OCI-LY3 (cell line): ENCODE measurements around the gene ZNF605.

Experiments used
- H2AFZ ChIP-seq: fragments of 200-600, 300-600 bp; shearing (Covaris generic); 2 replicates; pipeline ENCODE4 v1.6.0; 2014; ENCODE audit warnings: antibody characterized with exemption, low read depth, low read length
- H3K27ac ChIP-seq: fragments of 200-600, 300-600 bp; sonication (generic); 2 replicates; pipeline ENCODE4 v1.5.1; 2014; ENCODE audit warnings: mild to moderate bottlenecking, low read length, moderate library complexity, mixed read lengths
- H3K27me3 ChIP-seq: fragments of 200-600, 300-600 bp; sonication (generic); 2 replicates; pipeline ENCODE4 v1.6.1; 2014; ENCODE audit warnings: low read depth, low read length, mixed read lengths
- H3K36me3 ChIP-seq: fragments of 200-600, 300-600 bp; sonication (generic); replicated peaks from 2 replicates; pipeline ENCODE3; 2014; ENCODE audit warnings: low read depth, low read length, mixed read lengths
- H3K4me1 ChIP-seq: fragments of 300-600, 200-600 bp; sonication (generic); 2 replicates; pipeline ENCODE4 v1.6.1; 2014; ENCODE audit warnings: low read length, mixed read lengths
- H3K4me2 ChIP-seq: fragments of 200-600, 300-600 bp; sonication (generic); 2 replicates; pipeline ENCODE4 v1.6.1; 2014; ENCODE audit warnings: low read length, mixed read lengths
- H3K4me3 ChIP-seq: fragments of 300-600, 200-600 bp; sonication (generic); 2 replicates; pipeline ENCODE4 v1.5.1; 2014; ENCODE audit warnings: antibody characterized with exemption, mild to moderate bottlenecking, low read length, moderate library complexity
- H3K79me2 ChIP-seq: fragments of 300-600, 200-600 bp; shearing (Covaris generic); 2 replicates; pipeline ENCODE4 v1.6.1; 2014; ENCODE audit warnings: mild to moderate bottlenecking, low read length, mixed read lengths
- H3K9ac ChIP-seq: fragments of 300-600, 200-600 bp; shearing (Covaris generic); 2 replicates; pipeline ENCODE4 v1.6.0; 2014; ENCODE audit warnings: mild to moderate bottlenecking, low read length, moderate library complexity
- H3K9me3 ChIP-seq: fragments of 200-600, 300-600 bp; shearing (Covaris generic); 2 replicates; pipeline ENCODE4 v1.6.1; 2014; ENCODE audit warnings: low read length, mixed read lengths; ENCODE audit not compliant: insufficient read depth
- H4K20me1 ChIP-seq: fragments of 200-600, 300-600 bp; sonication (generic); 2 replicates; pipeline ENCODE4 v1.6.1; 2016; ENCODE audit warnings: low read length, mixed read lengths; ENCODE audit not compliant: insufficient read depth
- EZH2phosphoT487 ChIP-seq: fragments of 200-600 bp; shearing (Covaris generic); IDR thresholded peaks from 2 replicates; pipeline ENCODE4 v1.6.1; 2018; ENCODE audit warnings: antibody characterized with exemption, mixed run types, low read depth
- TF ChIP-seq, protein P1 (sequence below): fragments of 200-600, 300-600 bp; sonication (generic); IDR thresholded peaks from 2 replicates; pipeline ENCODE4 v1.5.1; 2014; ENCODE audit warnings: antibody characterized with exemption, low read length, low read depth

ZNF605 gene

GRCh38 chr12:132949936-132950837 lies 5.9 kb downstream of the ZNF605 start:
- Histone ChIP-seq H3K9me3 (peaks cover 10% of the 10 kb centered on the region; the same call in 1 of the 2 replicates), H3K79me2 (peaks cover 50% of the 10 kb centered on the region), H3K4me2 (no peak overlapping the region), H3K27ac (no peak overlapping the region), H3K9ac (no peak overlapping the region), H2AFZ (no peak overlapping the region), H3K27me3 (no peaks in the 10 kb centered on the region), H4K20me1 (no peaks in the 10 kb centered on the region), H3K4me1 (peaks cover 7% of the 10 kb centered on the region), H3K4me3 (no peak overlapping the region), H3K36me3 (peaks cover 25% of the 10 kb centered on the region)
- TF ChIP-seq, protein P1, sequence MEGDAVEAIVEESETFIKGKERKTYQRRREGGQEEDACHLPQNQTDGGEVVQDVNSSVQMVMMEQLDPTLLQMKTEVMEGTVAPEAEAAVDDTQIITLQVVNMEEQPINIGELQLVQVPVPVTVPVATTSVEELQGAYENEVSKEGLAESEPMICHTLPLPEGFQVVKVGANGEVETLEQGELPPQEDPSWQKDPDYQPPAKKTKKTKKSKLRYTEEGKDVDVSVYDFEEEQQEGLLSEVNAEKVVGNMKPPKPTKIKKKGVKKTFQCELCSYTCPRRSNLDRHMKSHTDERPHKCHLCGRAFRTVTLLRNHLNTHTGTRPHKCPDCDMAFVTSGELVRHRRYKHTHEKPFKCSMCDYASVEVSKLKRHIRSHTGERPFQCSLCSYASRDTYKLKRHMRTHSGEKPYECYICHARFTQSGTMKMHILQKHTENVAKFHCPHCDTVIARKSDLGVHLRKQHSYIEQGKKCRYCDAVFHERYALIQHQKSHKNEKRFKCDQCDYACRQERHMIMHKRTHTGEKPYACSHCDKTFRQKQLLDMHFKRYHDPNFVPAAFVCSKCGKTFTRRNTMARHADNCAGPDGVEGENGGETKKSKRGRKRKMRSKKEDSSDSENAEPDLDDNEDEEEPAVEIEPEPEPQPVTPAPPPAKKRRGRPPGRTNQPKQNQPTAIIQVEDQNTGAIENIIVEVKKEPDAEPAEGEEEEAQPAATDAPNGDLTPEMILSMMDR: no peak
- TF ChIP-seq EZH2phosphoT487: no peak

GRCh38 chr12:132948146-132949066 lies 7.7 kb downstream of the ZNF605 start:
- Histone ChIP-seq H3K27ac (no peak overlapping the region), H4K20me1 (no peaks in the 10 kb centered on the region), H3K9me3 (peaks cover 10% of the 10 kb centered on the region; the same call in 1 of the 2 replicates), H3K27me3 (no peaks in the 10 kb centered on the region), H3K9ac (no peak overlapping the region), H3K4me1 (no peaks in the 10 kb centered on the region), H3K4me3 (no peak overlapping the region), H3K4me2 (no peak overlapping the region), H3K36me3 (peaks cover 25% of the 10 kb centered on the region), H3K79me2 (peaks cover 33% of the 10 kb centered on the region), H2AFZ (no peak overlapping the region)
- TF ChIP-seq, protein P1: no peak
- TF ChIP-seq EZH2phosphoT487: no peak

DNA sequence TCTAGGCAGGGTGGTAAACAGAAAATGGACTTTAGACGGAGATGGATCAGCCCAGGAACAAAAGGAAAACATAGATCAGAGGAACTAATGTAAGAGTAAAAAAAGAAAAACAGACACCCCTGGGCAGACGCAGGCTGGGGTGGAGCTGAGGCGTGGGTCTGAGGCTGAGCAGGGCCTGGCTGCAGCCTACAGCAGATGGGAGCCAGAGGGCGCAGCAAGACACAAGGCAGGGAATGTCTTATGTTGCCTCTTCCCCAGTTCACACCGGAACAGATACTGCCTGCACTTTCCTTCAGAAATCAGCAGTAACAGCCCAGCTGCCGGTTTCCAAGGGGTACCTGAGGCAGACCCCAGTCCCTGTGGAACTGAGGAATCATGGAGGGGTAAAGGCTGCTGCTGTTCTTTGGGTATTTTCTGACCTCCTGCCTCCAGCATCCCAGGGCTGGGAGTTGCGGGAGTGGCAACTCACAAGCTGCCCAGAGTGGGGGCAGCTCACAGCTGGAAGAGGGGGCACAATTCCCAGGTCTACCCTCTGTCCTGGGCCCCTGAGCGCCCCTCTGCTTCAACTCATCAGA lies 9.8 kb downstream of the ZNF605 start:
- no peak overlapping the region for H3K4me3 ChIP-seq
- H4K20me1 ChIP-seq: no peaks in the 10 kb centered on the region
- no peaks in the 10 kb centered on the region for H3K4me1 ChIP-seq
- peaks cover 18% of the 10 kb centered on the region for H3K36me3 ChIP-seq
- TF ChIP-seq, protein P1: no peak
- TF ChIP-seq EZH2phosphoT487: no peak
- H2AFZ ChIP-seq: no peak overlapping the region
- H3K9me3 ChIP-seq: 0 out of 2 replicates have a peak, but pooled peaks cover 6% of the 10 kb centered on the region
- H3K27ac ChIP-seq: no peak overlapping the region
- H3K27me3 ChIP-seq: no peaks in the 10 kb centered on the region
- H3K4me2 ChIP-seq: no peak overlapping the region
- no peak overlapping the region for H3K9ac ChIP-seq
- H3K79me2 ChIP-seq: peaks cover 15% of the 10 kb centered on the region
